ENCODE measurements around the gene TPO. TPM values are rescaled to one million over a fixed set of nuclear protein-coding genes. Genes with fewer than 3 reads are reported as not detected.

The TPO gene
- total RNA-seq, 1 donor from 2014 or later, result not detected

- no peak for DNase-seq (ENCODE audit: low read depth in 2 of 2)
Measured at GRCh38 chr2:1521878-1522830, 108.9 kb downstream of the TPO start.

- DNase-seq (ENCODE audit: low read depth in 2 of 2), result no peak
Measured at GRCh38 chr2:1527153-1527992, 114.1 kb downstream of the TPO start.

- DNase-seq (ENCODE audit: low read depth in 2 of 2), result no peak
Measured at GRCh38 chr2:1528273-1529064, 115.2 kb downstream of the TPO start.

- DNase-seq (ENCODE audit: low read depth in 2 of 2), result peak in 1 of 2 donors; percentile 17
Measured at GRCh38 chr2:1538663-1539062, 125.4 kb downstream of the TPO start.

- DNase-seq (ENCODE audit: low read depth in 2 of 2), result no peak
Measured at GRCh38 chr2:1539441-1539840, 126.2 kb downstream of the TPO start.

GRCh38 chr2:1539973-1540372 is 126.7 kb downstream of the TPO start:
- no peak for DNase-seq (ENCODE audit: low read depth in 2 of 2)

- DNase-seq (ENCODE audit: low read depth in 2 of 2), result no peak
Measured at GRCh38 chr2:1540481-1540880, 127.2 kb downstream of the TPO start.

- DNase-seq (ENCODE audit: low read depth in 2 of 2), result no peak
Measured at GRCh38 chr2:1541040-1541439, 127.8 kb downstream of the TPO start.

GRCh38 chr2:1541819-1542475 is 128.7 kb downstream of the TPO start:
- no peak for DNase-seq (ENCODE audit: low read depth in 2 of 2)

- DNase-seq (ENCODE audit: low read depth in 2 of 2), result no peak
Measured at GRCh38 chr2:1542971-1543370, 129.7 kb downstream of the TPO start.

GRCh38 chr2:1543776-1544477 is 130.7 kb downstream of the TPO start:
- no peak for DNase-seq (ENCODE audit: low read depth in 2 of 2)

- DNase-seq (ENCODE audit: low read depth in 2 of 2), result peak in 1 of 2 donors; percentile 37
Measured at GRCh38 chr2:1544478-1545069, 131.3 kb downstream of the TPO start.

GRCh38 chr2:1546023-1546591 is 132.8 kb downstream of the TPO start:
- peak; percentile 42 to 62 for DNase-seq (ENCODE audit: low read depth in 2 of 2)

- DNase-seq (ENCODE audit: low read depth in 2 of 2), result no peak
Measured at GRCh38 chr2:1546901-1547300, 133.6 kb downstream of the TPO start.

GRCh38 chr2:1548910-1549673 is 135.8 kb downstream of the TPO start:
- no peak for DNase-seq (ENCODE audit: low read depth in 2 of 2)

- no peak for DNase-seq (ENCODE audit: low read depth in 2 of 2)
Measured at GRCh38 chr2:1550076-1550475, 136.8 kb downstream of the TPO start.

- peak in 1 of 2 donors; percentile 40 for DNase-seq (ENCODE audit: low read depth in 2 of 2)
Measured at GRCh38 chr2:1550658-1551316, 137.5 kb downstream of the TPO start.

GRCh38 chr2:1551905-1552304 is 138.6 kb downstream of the TPO start:
- no peak for DNase-seq (ENCODE audit: low read depth in 2 of 2)
